ENCODE data around the gene TBC1D9. TPM values are rescaled to one million over a fixed set of nuclear protein-coding genes. Genes with fewer than 3 reads are reported as not detected.
"Not testable (repeated sequence)": the region's sequence is repeated elsewhere in the genome, so short reads cannot be mapped to it uniquely, and the experiment has no call there.

Gene TBC1D9
- total and polyA plus RNA-seq, 2 donors (not counting 1 experiment from before 2014, with no cell fraction given), result 48.9 to 235 TPM

DNA sequence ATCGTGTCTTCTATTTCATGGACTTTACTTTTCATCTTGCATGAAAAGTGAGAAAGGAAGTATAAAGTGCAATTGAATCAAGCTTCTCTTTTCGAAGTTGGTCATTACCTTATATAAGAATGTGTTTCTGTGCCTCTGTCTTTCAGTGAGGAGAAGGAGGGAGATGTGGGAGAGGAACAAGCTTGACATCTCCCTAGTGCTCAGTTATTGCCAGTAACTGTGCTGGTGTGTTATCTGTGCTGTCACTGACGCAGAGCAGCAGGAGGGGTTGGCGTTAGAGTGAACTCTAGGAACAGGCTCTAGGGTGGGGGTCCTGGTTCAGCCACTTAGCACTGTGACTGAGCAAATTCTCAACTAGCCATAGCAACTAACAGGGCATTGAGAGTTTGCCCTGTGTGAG lies 34.0 kb upstream of the TBC1D9 start:
- TF ChIP-seq, protein P1, sequence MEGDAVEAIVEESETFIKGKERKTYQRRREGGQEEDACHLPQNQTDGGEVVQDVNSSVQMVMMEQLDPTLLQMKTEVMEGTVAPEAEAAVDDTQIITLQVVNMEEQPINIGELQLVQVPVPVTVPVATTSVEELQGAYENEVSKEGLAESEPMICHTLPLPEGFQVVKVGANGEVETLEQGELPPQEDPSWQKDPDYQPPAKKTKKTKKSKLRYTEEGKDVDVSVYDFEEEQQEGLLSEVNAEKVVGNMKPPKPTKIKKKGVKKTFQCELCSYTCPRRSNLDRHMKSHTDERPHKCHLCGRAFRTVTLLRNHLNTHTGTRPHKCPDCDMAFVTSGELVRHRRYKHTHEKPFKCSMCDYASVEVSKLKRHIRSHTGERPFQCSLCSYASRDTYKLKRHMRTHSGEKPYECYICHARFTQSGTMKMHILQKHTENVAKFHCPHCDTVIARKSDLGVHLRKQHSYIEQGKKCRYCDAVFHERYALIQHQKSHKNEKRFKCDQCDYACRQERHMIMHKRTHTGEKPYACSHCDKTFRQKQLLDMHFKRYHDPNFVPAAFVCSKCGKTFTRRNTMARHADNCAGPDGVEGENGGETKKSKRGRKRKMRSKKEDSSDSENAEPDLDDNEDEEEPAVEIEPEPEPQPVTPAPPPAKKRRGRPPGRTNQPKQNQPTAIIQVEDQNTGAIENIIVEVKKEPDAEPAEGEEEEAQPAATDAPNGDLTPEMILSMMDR (IDR thresholded peaks at IDR 0.05), result no peak
- no peak for TF ChIP-seq EZH2 (IDR thresholded peaks at IDR 0.05; ENCODE audit: borderline replicate concordance, insufficient read depth, low read depth, low read length, poor library complexity, severe bottlenecking)
- Mint-ChIP-seq H3K27me3 (no peaks in the 10 kb centered on the region), H3K4me3 (peak overlapping the region; percentile 67), H3K4me1 (peaks cover 68% of the 10 kb centered on the region), H3K9me3 (ENCODE audit: insufficient read depth) (no peaks in the 10 kb centered on the region), H3K27ac (peak overlapping the region; percentile 88)
- POLR2A ChIA-PET, result interaction anchor here (0.7 to 3.0 kb wide), 10 partner anchors 11 to 266 kb away, joined by 3 to 29 read pairs (median 5); partner anchors contain the start of genes ELMOD2 and TBC1D9
- Histone ChIP-seq H3K36me3 (replicated peaks in 1 of 2; ENCODE audit: control extremely low read depth in 1 of 2, control insufficient read depth in 1 of 2, extremely low read depth in 1 of 2, insufficient read depth in 2 of 2, low read length in 1 of 2) (no peaks in the 10 kb centered on the region), H3K27me3 (replicated peaks in 1 of 4; ENCODE audit: control extremely low read depth in 1 of 4, control insufficient read depth in 3 of 4, insufficient read depth in 4 of 4, low read length in 3 of 4) (no peaks in the 10 kb centered on the region), H3K9ac (ENCODE audit: low read length) (peak overlapping the region; percentile 24), H3K79me2 (ENCODE audit: control insufficient read depth, insufficient read depth, low read length) (no peaks in the 10 kb centered on the region), H3K9me3 (ENCODE audit: control extremely low read depth in 1 of 3, control insufficient read depth in 2 of 3, insufficient read depth in 1 of 3, low read length in 2 of 3) (peaks cover 0 to 11% (median 0%) of the 10 kb centered on the region in 3 donors), H2AFZ (ENCODE audit: insufficient read depth, low read depth, low read length, poor library complexity, severe bottlenecking) (no peak overlapping the region), H3K4me1 (ENCODE audit: control insufficient read depth in 2 of 2, insufficient read depth in 2 of 2, low read length in 2 of 2) (peaks cover 62 to 67% of the 10 kb centered on the region in 2 donors), H3K27ac (ENCODE audit: low read length in 2 of 2) (peak overlapping the region; percentile 72 to 82), H4K20me1 (ENCODE audit: control insufficient read depth, insufficient read depth, low read length, poor library complexity, severe bottlenecking) (no peaks in the 10 kb centered on the region), H3K4me2 (replicated peaks; ENCODE audit: low read depth, low read length, poor library complexity, severe bottlenecking) (peak overlapping the region; percentile 68), H3K4me3 (ENCODE audit: control extremely low read depth in 1 of 5, extremely low read depth in 1 of 5, insufficient read depth in 1 of 5, low read depth in 2 of 5, low read length in 4 of 5) (peak overlapping the region in 1 of 5 experiments; percentile 31)
- intact Hi-C loops (cut with micrococcal nuclease), result loop anchor here (1.0 to 5.0 kb wide), 6 partner anchors 15 to 68 kb away; no protein-coding TSS in a partner anchor
- WGBS (ENCODE audit: insufficient coverage), result 34% methylated on average over 3 of the region's 4 CpGs
- ATAC-seq (ENCODE audit: low read depth), result peak; percentile 19
- CTCF ChIA-PET, result interaction anchor here (1.0 to 3.7 kb wide), 15 partner anchors 11 to 430 kb away, joined by 3 to 26 read pairs (median 5); partner anchors contain the start of gene TBC1D9
- DNase-seq, result peak; percentile 42

GRCh38 chr4:140789759-140790158 lies 33.6 kb upstream of the TBC1D9 start:
- intact Hi-C loops (cut with micrococcal nuclease), result loop anchor here (1.0 to 5.0 kb wide), 6 partner anchors 15 to 67 kb away; no protein-coding TSS in a partner anchor
- Histone ChIP-seq H3K9me3 (ENCODE audit: control extremely low read depth in 1 of 3, control insufficient read depth in 2 of 3, insufficient read depth in 1 of 3, low read length in 2 of 3) (peaks cover 0 to 11% (median 0%) of the 10 kb centered on the region in 3 donors), H2AFZ (ENCODE audit: insufficient read depth, low read depth, low read length, poor library complexity, severe bottlenecking) (no peak overlapping the region), H3K27me3 (replicated peaks in 1 of 4; ENCODE audit: control extremely low read depth in 1 of 4, control insufficient read depth in 3 of 4, insufficient read depth in 4 of 4, low read length in 3 of 4) (no peaks in the 10 kb centered on the region), H3K36me3 (replicated peaks in 1 of 2; ENCODE audit: control extremely low read depth in 1 of 2, control insufficient read depth in 1 of 2, extremely low read depth in 1 of 2, insufficient read depth in 2 of 2, low read length in 1 of 2) (no peaks in the 10 kb centered on the region), H3K4me3 (ENCODE audit: control extremely low read depth in 1 of 5, extremely low read depth in 1 of 5, insufficient read depth in 1 of 5, low read depth in 2 of 5, low read length in 4 of 5) (peak overlapping the region in 1 of 5 experiments; percentile 45), H3K27ac (ENCODE audit: low read length in 2 of 2) (peak overlapping the region; percentile 72 to 82), H4K20me1 (ENCODE audit: control insufficient read depth, insufficient read depth, low read length, poor library complexity, severe bottlenecking) (no peaks in the 10 kb centered on the region), H3K9ac (ENCODE audit: low read length) (peak overlapping the region; percentile 24), H3K4me1 (ENCODE audit: control insufficient read depth in 2 of 2, insufficient read depth in 2 of 2, low read length in 2 of 2) (peaks cover 60 to 67% of the 10 kb centered on the region in 2 donors), H3K4me2 (replicated peaks; ENCODE audit: low read depth, low read length, poor library complexity, severe bottlenecking) (peak overlapping the region; percentile 68), H3K79me2 (ENCODE audit: control insufficient read depth, insufficient read depth, low read length) (no peaks in the 10 kb centered on the region)
- H3K27ac Mint-ChIP-seq, result peak overlapping the region; percentile 88
- DNase-seq, result peak; percentile 37
- no peak for ATAC-seq (ENCODE audit: low read depth)
- H3K9me3 Mint-ChIP-seq (ENCODE audit: insufficient read depth), result no peaks in the 10 kb centered on the region
- WGBS (ENCODE audit: insufficient coverage), result 35% methylated on average over 3 of the region's 5 CpGs
- CTCF ChIA-PET, result interaction anchor here (1.0 to 3.7 kb wide), 9 partner anchors 11 to 430 kb away, joined by 3 to 19 read pairs (median 8); no protein-coding TSS in a partner anchor
- H3K4me3 Mint-ChIP-seq, result peak overlapping the region; percentile 67
- H3K27me3 Mint-ChIP-seq, result no peaks in the 10 kb centered on the region
- POLR2A ChIA-PET, result interaction anchor here (0.7 to 3.0 kb wide), 6 partner anchors 11 to 69 kb away, joined by 4 to 29 read pairs (median 12); partner anchors contain the start of gene TBC1D9
- TF ChIP-seq, protein P1 (IDR thresholded peaks at IDR 0.05), result no peak
- no peak for TF ChIP-seq EZH2 (IDR thresholded peaks at IDR 0.05; ENCODE audit: borderline replicate concordance, insufficient read depth, low read depth, low read length, poor library complexity, severe bottlenecking)
- H3K4me1 Mint-ChIP-seq, result peaks cover 66% of the 10 kb centered on the region

DNA sequence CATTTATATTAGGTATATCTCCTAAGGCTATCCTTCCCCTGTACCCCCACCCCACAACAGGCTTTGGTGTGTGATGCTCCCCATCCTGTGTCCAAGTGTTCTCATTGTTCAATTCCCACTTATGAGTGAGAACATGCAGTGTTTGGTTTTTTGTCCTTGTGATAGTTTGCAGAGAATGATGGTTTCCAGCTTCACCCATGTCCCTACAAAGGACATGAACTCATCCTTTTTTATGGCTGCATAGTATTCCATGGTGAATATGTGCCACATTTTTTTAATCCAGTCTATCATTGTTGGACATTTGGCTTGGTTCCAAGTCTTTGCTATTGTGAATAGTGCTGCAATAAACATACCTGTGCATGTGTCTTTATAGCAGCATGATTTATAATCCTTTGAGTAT lies 26.6 kb upstream of the TBC1D9 start:
- H3K79me2 ChIP-seq (ENCODE audit: control insufficient read depth, insufficient read depth, low read length); H3K9me3 Mint-ChIP-seq (ENCODE audit: insufficient read depth); H3K9ac ChIP-seq (ENCODE audit: low read length); ATAC-seq (ENCODE audit: low read depth); H3K27me3 ChIP-seq (replicated peaks in 1 of 4; ENCODE audit: control extremely low read depth in 1 of 4, control insufficient read depth in 3 of 4, insufficient read depth in 4 of 4, low read length in 3 of 4); H3K9me3 ChIP-seq (ENCODE audit: control extremely low read depth in 1 of 3, control insufficient read depth in 2 of 3, insufficient read depth in 1 of 3, low read length in 2 of 3); H3K4me3 ChIP-seq (ENCODE audit: control extremely low read depth in 1 of 5, extremely low read depth in 1 of 5, insufficient read depth in 1 of 5, low read depth in 2 of 5, low read length in 4 of 5); H3K4me3 Mint-ChIP-seq; H3K4me1 ChIP-seq (ENCODE audit: control insufficient read depth in 2 of 2, insufficient read depth in 2 of 2, low read length in 2 of 2); H4K20me1 ChIP-seq (ENCODE audit: control insufficient read depth, insufficient read depth, low read length, poor library complexity, severe bottlenecking); H3K4me2 ChIP-seq (replicated peaks; ENCODE audit: low read depth, low read length, poor library complexity, severe bottlenecking); H3K27ac ChIP-seq (ENCODE audit: low read length in 2 of 2); DNase-seq; intact Hi-C loops (cut with micrococcal nuclease); H3K36me3 ChIP-seq (replicated peaks in 1 of 2; ENCODE audit: control extremely low read depth in 1 of 2, control insufficient read depth in 1 of 2, extremely low read depth in 1 of 2, insufficient read depth in 2 of 2, low read length in 1 of 2); CTCF ChIA-PET; H3K27me3 Mint-ChIP-seq; H2AFZ ChIP-seq (ENCODE audit: insufficient read depth, low read depth, low read length, poor library complexity, severe bottlenecking); H3K27ac Mint-ChIP-seq: not testable (repeated sequence)
- POLR2A ChIA-PET, result interaction anchor here (0.7 kb wide), 1 partner anchor 65 kb away, joined by 3 read pairs; no protein-coding TSS in a partner anchor
- peaks cover 27% of the 10 kb centered on the region for H3K4me1 Mint-ChIP-seq

All from B cell (primary cell).